Brain pericyte (primary cell): ENCODE measurements around the gene FAM167B.

ENCODE experiments used
- DNase-seq: peaks from one replicate; pipeline ENCODE4 v3.0.0-alpha.2; 2012; ENCODE audit warnings: low read depth, low spot score

Gene FAM167B

GRCh38 chr1:32246888-32247273 is at the start of gene FAM167B:
FAM167B (plus strand) TSS chr1:32247222; CDS start chr1:32247422, 200 bp downstream.
- no peak for DNase-seq

GRCh38 chr1:32197837-32198236 is 49.2 kb upstream of the FAM167B start:
- no peak for DNase-seq

GRCh38 chr1:32198237-32199042 is 48.6 kb upstream of the FAM167B start:
- DNase-seq = no peak

- no peak for DNase-seq
These were observed 47.8 kb upstream of the FAM167B start for GRCh38 chr1:32199043-32199716.

GRCh38 chr1:32199717-32200072 is 47.3 kb upstream of the FAM167B start:
- no peak for DNase-seq

GRCh38 chr1:32200226-32201010 is 46.6 kb upstream of the FAM167B start, which contains the start of gene CCDC28B:
CCDC28B (plus strand) TSS chr1:32200595; CDS start chr1:32201936, 1,341 bp downstream.
- DNase-seq = peak; percentile 67

- DNase-seq = no peak
These were observed 45.8 kb upstream of the FAM167B start for GRCh38 chr1:32201011-32201855.

- DNase-seq = no peak
These were observed 42.1 kb upstream of the FAM167B start for GRCh38 chr1:32204943-32205361.

GRCh38 chr1:32205401-32206370 is 41.3 kb upstream of the FAM167B start, which contains the start of gene IQCC:
IQCC (plus strand) TSS chr1:32205671; CDS start chr1:32205682, 11 bp downstream.
- DNase-seq = no peak

GRCh38 chr1:32208469-32208868 is 38.6 kb upstream of the FAM167B start:
- DNase-seq = no peak

- no peak for DNase-seq
These were observed 38.1 kb upstream of the FAM167B start, which contains the start of gene DCDC2B for GRCh38 chr1:32208891-32209328. DCDC2B (plus strand) TSS chr1:32209089; CDS start chr1:32209094, 5 bp downstream.

GRCh38 chr1:32215629-32216480 is 31.2 kb upstream of the FAM167B start:
- DNase-seq = no peak

GRCh38 chr1:32216566-32216965 is 30.5 kb upstream of the FAM167B start:
- DNase-seq = no peak

GRCh38 chr1:32219022-32219421 is 28.0 kb upstream of the FAM167B start:
- DNase-seq = no peak

- no peak for DNase-seq
These were observed 26.1 kb upstream of the FAM167B start for GRCh38 chr1:32220746-32221580.

- DNase-seq = no peak
These were observed 25.4 kb upstream of the FAM167B start for GRCh38 chr1:32221581-32221979.

GRCh38 chr1:32221980-32222755 is 24.9 kb upstream of the FAM167B start, which contains the start of the genes EIF3I and TMEM234:
EIF3I (plus strand) TSS chr1:32222407; CDS start chr1:32222442, 35 bp downstream.
TMEM234 (minus strand) TSS chr1:32222353; CDS start chr1:32222322, 31 bp downstream.
- DNase-seq = peak; percentile 71
